Glomerular visceral epithelial cell (primary cell): Measurements from ENCODE around the gene NOS1AP.

Experiments used
- DNase-seq: peaks from one replicate; pipeline ENCODE4 v3.0.0-alpha.2; 2016; ENCODE audit errors: extremely low spot score

NOS1AP gene

GRCh38 chr1:162383516-162383915, 314.0 kb downstream of the NOS1AP start:
- DNase-seq, result no peak

- DNase-seq, result no peak
Observed at GRCh38 chr1:162384116-162384515, 314.6 kb downstream of the NOS1AP start.

- DNase-seq, result no peak
Observed at GRCh38 chr1:162384601-162385279, 315.2 kb downstream of the NOS1AP start.

- DNase-seq, result no peak
Observed at GRCh38 chr1:162385280-162385623, 315.8 kb downstream of the NOS1AP start.

GRCh38 chr1:162385702-162386101, 316.2 kb downstream of the NOS1AP start:
- DNase-seq, result no peak

- no peak for DNase-seq
Observed at GRCh38 chr1:162386292-162387225, 317.1 kb downstream of the NOS1AP start.

GRCh38 chr1:162387226-162388082, 318.0 kb downstream of the NOS1AP start:
- no peak for DNase-seq

- no peak for DNase-seq
Observed at GRCh38 chr1:162388083-162388594, 318.6 kb downstream of the NOS1AP start.

- DNase-seq, result no peak
Observed at GRCh38 chr1:162388615-162389014, 319.1 kb downstream of the NOS1AP start.

GRCh38 chr1:162389021-162389818, 319.7 kb downstream of the NOS1AP start:
- peak; percentile 41 for DNase-seq

- no peak for DNase-seq
Observed at GRCh38 chr1:162389971-162390370, 320.5 kb downstream of the NOS1AP start.

GRCh38 chr1:162390396-162391185, 321.1 kb downstream of the NOS1AP start:
- DNase-seq, result no peak

GRCh38 chr1:162391790-162392563, 322.5 kb downstream of the NOS1AP start:
- DNase-seq, result peak; percentile 37

GRCh38 chr1:162396201-162396906, 326.9 kb downstream of the NOS1AP start:
- DNase-seq, result no peak

GRCh38 chr1:162397039-162397448, 327.6 kb downstream of the NOS1AP start:
- no peak for DNase-seq

- no peak for DNase-seq
Observed at GRCh38 chr1:162397943-162398560, 328.6 kb downstream of the NOS1AP start.

- no peak for DNase-seq
Observed at GRCh38 chr1:162398999-162399580, 329.6 kb downstream of the NOS1AP start.

- no peak for DNase-seq
Observed at GRCh38 chr1:162400790-162401355, 331.4 kb downstream of the NOS1AP start.
